Omental fat pad (tissue), 4 donors: ENCODE results near the gene AGAP1. TPM values are rescaled to one million over a fixed set of nuclear protein-coding genes. Genes with fewer than 3 reads are reported as not detected.

Experiments used
- ATAC-seq: fragments of 150-250 bp; one replicate; pipeline ENCODE4 v1.9.1; 2016; ENCODE audit warnings: mild to moderate bottlenecking, moderate library complexity; ENCODE audit not compliant: low FRiP score
- DNase-seq: peaks from one replicate; pipeline ENCODE4 v3.0.0-alpha.2; 2019; ENCODE audit warnings: low spot score
- CTCF ChIP-seq, 3 donors: fragments of 450-650 bp; IDR thresholded peaks; one replicate each; pipeline ENCODE4 v1.5.1; 2016 to 2017; ENCODE audit warnings: antibody characterized with exemption in 3 of 3, mild to moderate bottlenecking in 3 of 3, moderate library complexity in 2 of 3
- total RNA-seq, 4 donors: library from RNA; depleted of rRNA; stranded (reverse); fragments of >200 nt; gene quantifications; one replicate each; pipeline ENCODE4 v1.1.0, GENCODE V29; 2016

AGAP1 gene
- total RNA-seq, 4 donors from 2014 or later, result 15.5 to 24.3 (median 16.2) TPM

GRCh38 chr2:235639428-235639773 is 145.6 kb downstream of the AGAP1 start:
- TF ChIP-seq CTCF (IDR thresholded peaks at IDR 0.05), result no peak
- ATAC-seq, result peak; percentile 89
- peak; percentile 39 for DNase-seq

- DNase-seq (no peak), ATAC-seq (no peak)
- no peak for TF ChIP-seq CTCF (IDR thresholded peaks at IDR 0.05)
Observed at GRCh38 chr2:235639885-235640284, 146.0 kb downstream of the AGAP1 start.

- ATAC-seq, result no peak
- no peak for DNase-seq
- no peak for TF ChIP-seq CTCF (IDR thresholded peaks at IDR 0.05)
Observed at GRCh38 chr2:235640377-235640776, 146.5 kb downstream of the AGAP1 start.

- DNase-seq, result peak; percentile 51
- TF ChIP-seq CTCF (IDR thresholded peaks at IDR 0.05), result no peak
- no peak for ATAC-seq
Observed at GRCh38 chr2:235640926-235641723, 147.3 kb downstream of the AGAP1 start.

GRCh38 chr2:235641956-235642355 is 148.1 kb downstream of the AGAP1 start:
- TF ChIP-seq CTCF (IDR thresholded peaks at IDR 0.05), result no peak
- ATAC-seq (no peak), DNase-seq (no peak)

- ATAC-seq, result no peak
- DNase-seq, result no peak
- TF ChIP-seq CTCF (IDR thresholded peaks at IDR 0.05), result no peak
Observed at GRCh38 chr2:235642446-235643098, 148.7 kb downstream of the AGAP1 start.
